GM12891 (cell line): ENCODE data around the gene TRAPPC10.

Experiments used
- POLR2A ChIP-seq: IDR thresholded peaks from 2 replicates; pipeline ENCODE4 v1.6.1; 2011; ENCODE audit warnings: low read depth, low read length, control low read depth
- POLR2AphosphoS5 ChIP-seq: IDR thresholded peaks from 2 replicates; pipeline ENCODE4 v1.6.1; 2011; ENCODE audit warnings: low read depth, low read length, control low read depth

DNA sequence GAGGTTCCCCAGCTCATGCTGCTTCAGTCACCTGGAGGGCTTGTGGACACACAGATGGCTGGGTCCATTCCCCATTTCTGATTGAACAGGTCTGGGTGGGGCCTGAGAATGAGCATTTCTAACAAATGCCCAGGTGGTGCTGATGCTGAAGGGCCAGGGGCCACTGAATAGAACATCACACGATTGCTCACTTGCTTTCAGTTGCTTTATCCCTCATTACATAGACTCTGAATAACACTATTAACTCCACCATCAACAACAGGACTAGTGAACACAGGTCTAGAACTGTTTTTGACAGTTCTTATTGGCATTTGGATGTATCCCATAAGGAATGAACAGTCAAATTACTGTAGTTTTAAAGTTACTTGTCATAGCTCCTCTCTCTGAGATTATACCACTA is 12.1 kb downstream of the TRAPPC10 start:
- TF ChIP-seq POLR2AphosphoS5 = no peak
- no peak for TF ChIP-seq POLR2A
